ENCODE measurements around the gene GALNTL6.

DNA sequence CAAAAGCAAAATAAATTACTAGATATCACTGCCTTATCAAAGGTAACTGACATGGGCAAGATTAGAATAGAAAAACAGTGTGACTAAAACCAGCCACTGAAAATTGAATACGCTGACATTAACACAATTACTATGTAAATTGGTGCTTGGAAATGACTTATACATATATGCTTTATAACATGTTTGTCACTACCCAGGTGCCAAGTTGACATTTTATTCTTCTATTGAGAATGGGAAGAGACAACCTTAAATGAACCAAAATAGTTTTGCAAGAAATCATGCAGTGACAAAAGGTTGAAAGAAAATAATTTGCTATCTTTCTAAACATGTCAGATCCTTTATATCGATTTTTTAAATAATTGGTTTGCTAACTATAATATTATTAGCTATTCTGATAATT lies 510.1 kb downstream of the GALNTL6 start:
- TF ChIP-seq, protein P1, sequence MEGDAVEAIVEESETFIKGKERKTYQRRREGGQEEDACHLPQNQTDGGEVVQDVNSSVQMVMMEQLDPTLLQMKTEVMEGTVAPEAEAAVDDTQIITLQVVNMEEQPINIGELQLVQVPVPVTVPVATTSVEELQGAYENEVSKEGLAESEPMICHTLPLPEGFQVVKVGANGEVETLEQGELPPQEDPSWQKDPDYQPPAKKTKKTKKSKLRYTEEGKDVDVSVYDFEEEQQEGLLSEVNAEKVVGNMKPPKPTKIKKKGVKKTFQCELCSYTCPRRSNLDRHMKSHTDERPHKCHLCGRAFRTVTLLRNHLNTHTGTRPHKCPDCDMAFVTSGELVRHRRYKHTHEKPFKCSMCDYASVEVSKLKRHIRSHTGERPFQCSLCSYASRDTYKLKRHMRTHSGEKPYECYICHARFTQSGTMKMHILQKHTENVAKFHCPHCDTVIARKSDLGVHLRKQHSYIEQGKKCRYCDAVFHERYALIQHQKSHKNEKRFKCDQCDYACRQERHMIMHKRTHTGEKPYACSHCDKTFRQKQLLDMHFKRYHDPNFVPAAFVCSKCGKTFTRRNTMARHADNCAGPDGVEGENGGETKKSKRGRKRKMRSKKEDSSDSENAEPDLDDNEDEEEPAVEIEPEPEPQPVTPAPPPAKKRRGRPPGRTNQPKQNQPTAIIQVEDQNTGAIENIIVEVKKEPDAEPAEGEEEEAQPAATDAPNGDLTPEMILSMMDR (IDR thresholded peaks at IDR 0.05), result no peak
- TF ChIP-seq POLR2A (IDR thresholded peaks at IDR 0.05), result no peak

All from lower leg skin (tissue), 3 donors.